ENCODE data around the gene CBX8. TPM values are rescaled to one million over a fixed set of nuclear protein-coding genes. Genes with fewer than 3 reads are reported as not detected.

The CBX8 gene
- total and polyA plus RNA-seq, 2 of the 13 experiments (the other 11 are each of a cell fraction or from before 2014, with no cell fraction given), result 0.34 to 12.6 TPM

GRCh38 chr17:79803997-79804855 lies 7.3 kb upstream of the CBX8 start (continued):
- TF ChIP-seq TRIM22 (IDR thresholded peaks at IDR 0.05), result no peak
- no peak for TF ChIP-seq CHD2 (IDR thresholded peaks at IDR 0.05; ENCODE audit: low read depth, low read length)
- TF ChIP-seq ZNF362 (CRISPR knock-in tag; IDR thresholded peaks at IDR 0.05; ENCODE audit: borderline replicate concordance), result peak; percentile 40; the same call in 1 of the 2 replicates
- no peak for TF ChIP-seq RBAK (CRISPR knock-in tag; IDR thresholded peaks at IDR 0.05)
- TF ChIP-seq ZNF335 (CRISPR knock-in tag; IDR thresholded peaks at IDR 0.05), result no peak
- TF ChIP-seq ZBTB38 (CRISPR knock-in tag; IDR thresholded peaks at IDR 0.05), result peak; percentile 93
- TF ChIP-seq ZNF160 (CRISPR knock-in tag; IDR thresholded peaks at IDR 0.05), result peak; percentile 39; the same call in 1 of the 2 replicates
- TF ChIP-seq ZNF589 (CRISPR knock-in tag; conservative IDR thresholded peaks at IDR 0.05), result peak; percentile 85; the same call in 1 of the 2 replicates
- no peak for TF ChIP-seq STAT6 (CRISPR knock-in tag; IDR thresholded peaks at IDR 0.05; ENCODE audit: borderline replicate concordance)
- peak; percentile 95 for TF ChIP-seq POGK (CRISPR knock-in tag; conservative IDR thresholded peaks at IDR 0.05)
- TF ChIP-seq KDM5A (IDR thresholded peaks at IDR 0.05; ENCODE audit: borderline replicate concordance, low read length), result no peak
- TF ChIP-seq ZNF180 (CRISPR knock-in tag; IDR thresholded peaks at IDR 0.05; ENCODE audit: borderline replicate concordance, low read depth), result no peak
- TF ChIP-seq ZNF232 (CRISPR knock-in tag; IDR thresholded peaks at IDR 0.05; ENCODE audit: borderline replicate concordance), result peak; percentile 91
- TF ChIP-seq ZHX2 (IDR thresholded peaks at IDR 0.05; ENCODE audit: low read depth), result no peak
- TF ChIP-seq ZHX2 (CRISPR knock-in tag; IDR thresholded peaks at IDR 0.05; ENCODE audit: borderline replicate concordance), result peak; percentile 90; the same call in 1 of the 2 replicates

All from HepG2 (cell line).